Sigmoid colon (tissue), 7 donors: Measurements from ENCODE around the gene IFT43. TPM values are rescaled to one million over a fixed set of nuclear protein-coding genes. Genes with fewer than 3 reads are reported as not detected.

Source experiments
- DNase-seq: peaks from one replicate; pipeline ENCODE4 v3.0.0-alpha.2; 2019
- H3K27ac ChIP-seq, 4 donors: fragments of 200-600 bp; sonication (generic); one replicate each; pipeline ENCODE4 v1.5.1; 2016 to 2019; ENCODE audit warnings: mild to moderate bottlenecking in 1 of 4
- H3K27me3 ChIP-seq, 3 donors: fragments of 200-600 bp; sonication (generic); one replicate each; pipeline ENCODE4 v1.5.1; 2019; ENCODE audit warnings: mild to moderate bottlenecking in 1 of 3
- H3K36me3 ChIP-seq, 4 donors: fragments of 200-600 bp; sonication (generic); one replicate each; pipeline ENCODE4 v1.5.1; 2016 to 2019
- H3K4me1 ChIP-seq, 4 donors: fragments of 200-600 bp; sonication (generic); one replicate each; pipeline ENCODE4 v1.5.1; 2017 to 2019
- H3K4me3 ChIP-seq, 4 donors: fragments of 200-600 bp; sonication (generic); one replicate each; pipeline ENCODE4 v1.5.1; 2017 to 2019; ENCODE audit warnings: mild to moderate bottlenecking in 2 of 4, moderate library complexity in 1 of 4
- H3K9me3 ChIP-seq, 4 donors: fragments of 200-600 bp in 3 of 4; sonication (generic) in 3 of 4; one replicate each; pipeline versions ENCODE4 v1.5.1 to v1.6.1; 2013 to 2019
- CTCF ChIP-seq, 4 experiments: fragments of 450-650 bp in 3 of 4; fragments of 200-600 bp in 1 of 4; IDR thresholded peaks; one replicate each; pipeline ENCODE4 v1.5.1; 2016 to 2019; ENCODE audit warnings: antibody characterized with exemption in 4 of 4, mild to moderate bottlenecking in 3 of 4, moderate library complexity in 2 of 4
- EP300 ChIP-seq, 4 donors: sonication (generic); formaldehyde crosslinking; IDR thresholded peaks; one replicate each; pipeline ENCODE4 v1.6.1; 2017; ENCODE audit warnings: antibody characterized with exemption in 4 of 4
- POLR2A ChIP-seq, 2 donors: fragments of 450-650 bp; IDR thresholded peaks; one replicate each; pipeline ENCODE4 v1.6.1; 2016; ENCODE audit warnings: antibody characterized with exemption in 2 of 2, mild to moderate bottlenecking in 2 of 2, moderate library complexity in 2 of 2
- POLR2AphosphoS5 ChIP-seq, 4 donors: sonication (generic); formaldehyde crosslinking; IDR thresholded peaks; one replicate each; pipeline ENCODE4 v1.6.1; 2017; ENCODE audit warnings: antibody characterized with exemption in 4 of 4
- WGBS, 2 donors: extraction: QIAGEN DNeasy Blood & Tissue Kit; methylation state at CpG; one replicate each; pipeline ENCODE4 v1.1.7; 2013; 5-methylcytosine and 5-hydroxymethylcytosine counted together
- intact Hi-C: fragments of 100-400 bp; cut with DNase I; formaldehyde crosslinking; loops from one replicate; pipeline ENCODE4 v1.15.1; 2023
- polyA plus RNA-seq, 3 donors: library from polyadenylated mRNA; stranded (reverse); fragments of 200-250 nt; gene quantifications; one replicate each; pipeline ENCODE4 v1.2.3, GENCODE V29; 2013
- total RNA-seq, 4 donors: library from RNA; depleted of rRNA; stranded (reverse); fragments of >200 nt; gene quantifications; one replicate each; pipeline ENCODE4 v1.1.0, GENCODE V29; 2016
- donor health status: healthy with polysubstance abuse.
- donor health status: Bipolar disorder and iron deficiency.
- donor health status: healthy.

Gene IFT43
- total and polyA plus RNA-seq, 7 donors: 31.4 to 63.7 (median 42.8) TPM

- no peaks in the 10 kb centered on the region for H3K4me1 ChIP-seq
- H3K27ac ChIP-seq: no peak overlapping the region
- 86 to 95% methylated on average over 7 of the region's 7 CpGs for WGBS, 2 donors
- H3K27me3 ChIP-seq: no peaks in the 10 kb centered on the region
- TF ChIP-seq POLR2A (IDR thresholded peaks at IDR 0.05) (no peak), CTCF (IDR thresholded peaks at IDR 0.05) (no peak), POLR2AphosphoS5 (IDR thresholded peaks at IDR 0.05) (no peak), EP300 (IDR thresholded peaks at IDR 0.05) (no peak)
- no peak overlapping the region for H3K4me3 ChIP-seq
- peaks cover 0 to 42% (median 10%) of the 10 kb centered on the region in 4 donors for H3K36me3 ChIP-seq
- no peak for DNase-seq
- H3K9me3 ChIP-seq: no peaks in the 10 kb centered on the region
- intact Hi-C loops: no loop called here
Measured at GRCh38 chr14:76081642-76082041, 96.1 kb downstream of the IFT43 start.

GRCh38 chr14:76083796-76084765, 98.5 kb downstream of the IFT43 start:
- intact Hi-C loops: no loop called here
- Histone ChIP-seq H3K36me3 (peaks cover 0 to 39% (median 10%) of the 10 kb centered on the region in 4 donors), H3K4me3 (no peak overlapping the region), H3K4me1 (no peaks in the 10 kb centered on the region), H3K27me3 (no peaks in the 10 kb centered on the region), H3K9me3 (no peaks in the 10 kb centered on the region), H3K27ac (no peak overlapping the region)
- DNase-seq: no peak
- TF ChIP-seq POLR2A (IDR thresholded peaks at IDR 0.05) (no peak), CTCF (IDR thresholded peaks at IDR 0.05) (no peak), EP300 (IDR thresholded peaks at IDR 0.05) (no peak), POLR2AphosphoS5 (IDR thresholded peaks at IDR 0.05) (no peak)
- 87 to 89% methylated on average over 25 of the region's 25 CpGs for WGBS, 2 donors

GRCh38 chr14:76085358-76085757, 99.8 kb downstream of the IFT43 start:
- Histone ChIP-seq H3K9me3 (no peaks in the 10 kb centered on the region), H3K4me1 (no peaks in the 10 kb centered on the region), H3K36me3 (peaks cover 0 to 39% (median 10%) of the 10 kb centered on the region in 4 donors), H3K27me3 (no peaks in the 10 kb centered on the region), H3K27ac (no peak overlapping the region), H3K4me3 (no peak overlapping the region)
- WGBS, 2 donors: 85 to 93% methylated on average over 3 of the region's 3 CpGs
- DNase-seq: no peak
- intact Hi-C loops: no loop called here
- TF ChIP-seq POLR2A (IDR thresholded peaks at IDR 0.05): no peak
- no peak for TF ChIP-seq CTCF (IDR thresholded peaks at IDR 0.05)
- no peak for TF ChIP-seq POLR2AphosphoS5 (IDR thresholded peaks at IDR 0.05)
- no peak for TF ChIP-seq EP300 (IDR thresholded peaks at IDR 0.05)

GRCh38 chr14:76086636-76087035, 101.1 kb downstream of the IFT43 start:
- intact Hi-C loops: no loop called here

More at GRCh38 chr14:76086636-76087035, 101.1 kb downstream of the IFT43 start:
- TF ChIP-seq CTCF (IDR thresholded peaks at IDR 0.05) (no peak), POLR2AphosphoS5 (IDR thresholded peaks at IDR 0.05) (no peak), POLR2A (IDR thresholded peaks at IDR 0.05) (no peak), EP300 (IDR thresholded peaks at IDR 0.05) (no peak)
- no peak overlapping the region for H3K27ac ChIP-seq
- no peaks in the 10 kb centered on the region for H3K4me1 ChIP-seq
- no peak overlapping the region for H3K4me3 ChIP-seq
- WGBS, 2 donors: 75 to 88% methylated on average over 4 of the region's 4 CpGs
- H3K27me3 ChIP-seq: no peaks in the 10 kb centered on the region
- H3K9me3 ChIP-seq: no peaks in the 10 kb centered on the region
- peaks cover 0 to 38% (median 10%) of the 10 kb centered on the region in 4 donors for H3K36me3 ChIP-seq
- DNase-seq: no peak
